HG03378 (cell line): ENCODE results near the gene TYRO3.
"Not testable (repeated sequence)": the region's sequence is repeated elsewhere in the genome, so short reads cannot be mapped to it uniquely, and the experiment has no call there.

Source experiments
- ATAC-seq: cut with Tn5 transposase; IDR thresholded peaks from one replicate; pipeline ENCODE4 v1.9.1; 2021; ENCODE audit warnings: mild to moderate bottlenecking, moderate library complexity; ENCODE audit not compliant: unreplicated experiment

Gene TYRO3

GRCh38 chr15:41553731-41554130 is 5.3 kb upstream of the TYRO3 start:
- no peak for ATAC-seq

GRCh38 chr15:41554343-41554742 is 4.7 kb upstream of the TYRO3 start:
- no peak for ATAC-seq

GRCh38 chr15:41554915-41555314 is 4.1 kb upstream of the TYRO3 start:
- ATAC-seq: no peak

- ATAC-seq: no peak
Observed at GRCh38 chr15:41556677-41557076, 2.3 kb upstream of the TYRO3 start.

- peak; percentile 55 for ATAC-seq
Observed at GRCh38 chr15:41557673-41558399, 1.2 kb upstream of the TYRO3 start.

- no peak for ATAC-seq
Observed at GRCh38 chr15:41559239-41559782, 299 bp downstream of the TYRO3 start.

GRCh38 chr15:41560572-41560874 is 1.5 kb downstream of the TYRO3 start:
- no peak for ATAC-seq

GRCh38 chr15:41561104-41561776 is 2.2 kb downstream of the TYRO3 start:
- ATAC-seq: no peak

GRCh38 chr15:41561777-41562145 is 2.7 kb downstream of the TYRO3 start:
- no peak for ATAC-seq

- no peak for ATAC-seq
Observed at GRCh38 chr15:41562244-41562643, 3.2 kb downstream of the TYRO3 start.

- no peak for ATAC-seq
Observed at GRCh38 chr15:41562784-41563198, 3.8 kb downstream of the TYRO3 start.

GRCh38 chr15:41564286-41564959 is 5.4 kb downstream of the TYRO3 start:
- ATAC-seq: no peak

GRCh38 chr15:41564960-41565502 is 6.0 kb downstream of the TYRO3 start:
- no peak for ATAC-seq

- no peak for ATAC-seq
Observed at GRCh38 chr15:41565702-41566101, 6.7 kb downstream of the TYRO3 start.

- no peak for ATAC-seq
Observed at GRCh38 chr15:41566121-41566885, 7.3 kb downstream of the TYRO3 start.

- ATAC-seq: no peak
Observed at GRCh38 chr15:41567261-41567660, 8.2 kb downstream of the TYRO3 start.

GRCh38 chr15:41567862-41568261 is 8.8 kb downstream of the TYRO3 start:
- no peak for ATAC-seq

GRCh38 chr15:41568350-41569017 is 9.5 kb downstream of the TYRO3 start:
- no peak for ATAC-seq

- not testable (repeated sequence) for ATAC-seq
Observed at GRCh38 chr15:41569232-41569631, 10.2 kb downstream of the TYRO3 start.

- no peak for ATAC-seq
Observed at GRCh38 chr15:41570764-41571163, 11.8 kb downstream of the TYRO3 start.
